ENCODE measurements around the gene SORBS2.

Gene SORBS2

DNA sequence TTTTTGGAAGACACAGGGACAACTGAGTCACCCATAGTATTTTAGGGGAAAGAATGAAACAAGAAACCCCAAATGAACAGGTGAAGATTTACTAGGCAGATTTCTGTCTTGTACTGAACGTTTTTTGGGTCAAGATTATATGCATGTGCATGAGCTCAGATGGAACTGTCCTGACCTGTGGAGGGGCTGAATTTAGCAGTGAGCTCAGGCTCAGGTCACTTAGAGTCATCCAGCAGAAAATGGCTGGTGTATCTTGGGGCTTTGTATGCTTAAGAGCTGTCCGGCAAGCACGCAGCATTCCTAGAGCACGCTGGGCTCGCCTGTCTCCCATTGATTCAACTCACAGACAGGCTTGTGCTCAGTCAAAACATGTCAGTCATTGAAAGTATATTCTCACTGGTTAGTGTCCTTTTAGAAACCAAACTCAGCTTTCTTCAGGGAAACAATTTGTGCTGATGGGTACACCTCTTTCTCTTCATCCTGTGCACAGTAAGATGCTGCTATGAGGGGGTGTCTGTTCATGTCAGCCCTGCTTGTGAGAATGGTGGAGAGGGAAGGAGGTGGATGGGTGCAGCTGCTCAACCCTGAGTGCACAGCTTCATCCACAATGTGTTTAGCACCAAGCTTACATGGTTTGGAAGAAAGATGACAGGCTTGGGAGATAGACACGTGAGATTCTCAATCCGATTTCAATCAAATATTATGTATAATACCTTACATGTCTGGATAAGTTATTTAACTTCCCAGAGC, 229.2 kb downstream of the SORBS2 start:
- no peak for ATAC-seq
- no peak for TF ChIP-seq TCF4 (CRISPR knock-in tag; IDR thresholded peaks at IDR 0.05; ENCODE audit: borderline replicate concordance)
- no peak for TF ChIP-seq ZNF565 (CRISPR knock-in tag; conservative IDR thresholded peaks at IDR 0.05; ENCODE audit: low read depth)
- TF ChIP-seq SNAI2 (CRISPR knock-in tag; IDR thresholded peaks at IDR 0.05): no peak
- no peak for TF ChIP-seq ESRRG (CRISPR knock-in tag; IDR thresholded peaks at IDR 0.05)
- no peak for TF ChIP-seq RARB (CRISPR knock-in tag; IDR thresholded peaks at IDR 0.05)
- no peak for TF ChIP-seq ZFP3 (CRISPR knock-in tag; IDR thresholded peaks at IDR 0.05)
- no peak for TF ChIP-seq ZNF8 (CRISPR knock-in tag; IDR thresholded peaks at IDR 0.05)
- TF ChIP-seq PATZ1 (CRISPR knock-in tag; IDR thresholded peaks at IDR 0.05; ENCODE audit: borderline replicate concordance): no peak
- TF ChIP-seq GLIS3 (CRISPR knock-in tag; IDR thresholded peaks at IDR 0.05): no peak
- TF ChIP-seq, protein P1, sequence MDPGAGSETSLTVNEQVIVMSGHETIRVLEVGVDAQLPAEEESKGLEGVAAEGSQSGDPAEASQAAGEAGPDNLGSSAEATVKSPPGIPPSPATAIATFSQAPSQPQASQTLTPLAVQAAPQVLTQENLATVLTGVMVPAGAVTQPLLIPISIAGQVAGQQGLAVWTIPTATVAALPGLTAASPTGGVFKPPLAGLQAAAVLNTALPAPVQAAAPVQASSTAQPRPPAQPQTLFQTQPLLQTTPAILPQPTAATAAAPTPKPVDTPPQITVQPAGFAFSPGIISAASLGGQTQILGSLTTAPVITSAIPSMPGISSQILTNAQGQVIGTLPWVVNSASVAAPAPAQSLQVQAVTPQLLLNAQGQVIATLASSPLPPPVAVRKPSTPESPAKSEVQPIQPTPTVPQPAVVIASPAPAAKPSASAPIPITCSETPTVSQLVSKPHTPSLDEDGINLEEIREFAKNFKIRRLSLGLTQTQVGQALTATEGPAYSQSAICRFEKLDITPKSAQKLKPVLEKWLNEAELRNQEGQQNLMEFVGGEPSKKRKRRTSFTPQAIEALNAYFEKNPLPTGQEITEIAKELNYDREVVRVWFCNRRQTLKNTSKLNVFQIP (CRISPR knock-in tag; IDR thresholded peaks at IDR 0.05; ENCODE audit: borderline replicate concordance, low read depth): no peak
- no peak for TF ChIP-seq ZNF70 (CRISPR knock-in tag; IDR thresholded peaks at IDR 0.05)
- TF ChIP-seq ZFP30 (CRISPR knock-in tag; IDR thresholded peaks at IDR 0.05): no peak
- no peak for TF ChIP-seq PPARA (CRISPR knock-in tag; IDR thresholded peaks at IDR 0.05; ENCODE audit: borderline replicate concordance)

DNA sequence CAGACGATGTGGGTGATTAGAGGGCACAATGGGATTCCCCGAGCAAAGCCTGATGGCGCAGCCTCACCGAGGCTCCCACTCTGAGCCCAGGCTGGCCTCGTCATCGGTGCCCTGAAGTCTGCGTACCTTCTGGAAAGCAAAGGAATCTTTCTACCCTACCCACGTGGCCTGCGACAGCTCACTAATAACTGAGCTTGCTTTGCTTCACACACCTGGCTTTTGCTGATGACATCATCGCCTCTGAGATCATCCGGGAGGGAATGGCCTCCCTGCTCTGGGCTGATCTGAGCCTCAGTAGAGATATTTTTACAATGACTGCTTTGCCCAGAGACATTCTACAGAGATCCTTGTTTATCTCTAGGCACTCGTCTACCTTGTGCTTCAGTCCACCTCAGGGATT, 231.3 kb downstream of the SORBS2 start:
- ATAC-seq: no peak
- TF ChIP-seq, protein P1 (CRISPR knock-in tag; IDR thresholded peaks at IDR 0.05; ENCODE audit: borderline replicate concordance, low read depth): no peak
- TF ChIP-seq, protein P2, sequence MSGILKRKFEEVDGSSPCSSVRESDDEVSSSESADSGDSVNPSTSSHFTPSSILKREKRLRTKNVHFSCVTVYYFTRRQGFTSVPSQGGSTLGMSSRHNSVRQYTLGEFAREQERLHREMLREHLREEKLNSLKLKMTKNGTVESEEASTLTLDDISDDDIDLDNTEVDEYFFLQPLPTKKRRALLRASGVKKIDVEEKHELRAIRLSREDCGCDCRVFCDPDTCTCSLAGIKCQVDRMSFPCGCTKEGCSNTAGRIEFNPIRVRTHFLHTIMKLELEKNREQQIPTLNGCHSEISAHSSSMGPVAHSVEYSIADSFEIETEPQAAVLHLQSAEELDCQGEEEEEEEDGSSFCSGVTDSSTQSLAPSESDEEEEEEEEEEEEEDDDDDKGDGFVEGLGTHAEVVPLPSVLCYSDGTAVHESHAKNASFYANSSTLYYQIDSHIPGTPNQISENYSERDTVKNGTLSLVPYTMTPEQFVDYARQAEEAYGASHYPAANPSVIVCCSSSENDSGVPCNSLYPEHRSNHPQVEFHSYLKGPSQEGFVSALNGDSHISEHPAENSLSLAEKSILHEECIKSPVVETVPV (CRISPR knock-in tag; IDR thresholded peaks at IDR 0.05): no peak
- TF ChIP-seq PPARA (CRISPR knock-in tag; IDR thresholded peaks at IDR 0.05; ENCODE audit: borderline replicate concordance) (no peak), ZFP3 (CRISPR knock-in tag; IDR thresholded peaks at IDR 0.05) (no peak), ZNF565 (CRISPR knock-in tag; conservative IDR thresholded peaks at IDR 0.05; ENCODE audit: low read depth) (no peak), ISL1 (CRISPR knock-in tag; IDR thresholded peaks at IDR 0.05) (no peak), PATZ1 (CRISPR knock-in tag; IDR thresholded peaks at IDR 0.05; ENCODE audit: borderline replicate concordance) (no peak), ZFP30 (CRISPR knock-in tag; IDR thresholded peaks at IDR 0.05) (no peak), CSDC2 (CRISPR knock-in tag; IDR thresholded peaks at IDR 0.05) (no peak)
- TF ChIP-seq, protein P3, sequence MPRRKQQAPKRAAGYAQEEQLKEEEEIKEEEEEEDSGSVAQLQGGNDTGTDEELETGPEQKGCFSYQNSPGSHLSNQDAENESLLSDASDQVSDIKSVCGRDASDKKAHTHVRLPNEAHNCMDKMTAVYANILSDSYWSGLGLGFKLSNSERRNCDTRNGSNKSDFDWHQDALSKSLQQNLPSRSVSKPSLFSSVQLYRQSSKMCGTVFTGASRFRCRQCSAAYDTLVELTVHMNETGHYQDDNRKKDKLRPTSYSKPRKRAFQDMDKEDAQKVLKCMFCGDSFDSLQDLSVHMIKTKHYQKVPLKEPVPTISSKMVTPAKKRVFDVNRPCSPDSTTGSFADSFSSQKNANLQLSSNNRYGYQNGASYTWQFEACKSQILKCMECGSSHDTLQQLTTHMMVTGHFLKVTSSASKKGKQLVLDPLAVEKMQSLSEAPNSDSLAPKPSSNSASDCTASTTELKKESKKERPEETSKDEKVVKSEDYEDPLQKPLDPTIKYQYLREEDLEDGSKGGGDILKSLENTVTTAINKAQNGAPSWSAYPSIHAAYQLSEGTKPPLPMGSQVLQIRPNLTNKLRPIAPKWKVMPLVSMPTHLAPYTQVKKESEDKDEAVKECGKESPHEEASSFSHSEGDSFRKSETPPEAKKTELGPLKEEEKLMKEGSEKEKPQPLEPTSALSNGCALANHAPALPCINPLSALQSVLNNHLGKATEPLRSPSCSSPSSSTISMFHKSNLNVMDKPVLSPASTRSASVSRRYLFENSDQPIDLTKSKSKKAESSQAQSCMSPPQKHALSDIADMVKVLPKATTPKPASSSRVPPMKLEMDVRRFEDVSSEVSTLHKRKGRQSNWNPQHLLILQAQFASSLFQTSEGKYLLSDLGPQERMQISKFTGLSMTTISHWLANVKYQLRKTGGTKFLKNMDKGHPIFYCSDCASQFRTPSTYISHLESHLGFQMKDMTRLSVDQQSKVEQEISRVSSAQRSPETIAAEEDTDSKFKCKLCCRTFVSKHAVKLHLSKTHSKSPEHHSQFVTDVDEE (CRISPR knock-in tag; IDR thresholded peaks at IDR 0.05): no peak
- TF ChIP-seq, protein P4, sequence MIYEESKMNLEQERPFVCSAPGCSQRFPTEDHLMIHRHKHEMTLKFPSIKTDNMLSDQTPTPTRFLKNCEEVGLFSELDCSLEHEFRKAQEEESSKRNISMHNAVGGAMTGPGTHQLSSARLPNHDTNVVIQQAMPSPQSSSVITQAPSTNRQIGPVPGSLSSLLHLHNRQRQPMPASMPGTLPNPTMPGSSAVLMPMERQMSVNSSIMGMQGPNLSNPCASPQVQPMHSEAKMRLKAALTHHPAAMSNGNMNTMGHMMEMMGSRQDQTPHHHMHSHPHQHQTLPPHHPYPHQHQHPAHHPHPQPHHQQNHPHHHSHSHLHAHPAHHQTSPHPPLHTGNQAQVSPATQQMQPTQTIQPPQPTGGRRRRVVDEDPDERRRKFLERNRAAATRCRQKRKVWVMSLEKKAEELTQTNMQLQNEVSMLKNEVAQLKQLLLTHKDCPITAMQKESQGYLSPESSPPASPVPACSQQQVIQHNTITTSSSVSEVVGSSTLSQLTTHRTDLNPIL (CRISPR knock-in tag; IDR thresholded peaks at IDR 0.05; ENCODE audit: low read depth): no peak

All from SK-N-SH treated with all-trans-retinoic acid at 6 μM for 48 hours (cell line).